GM19193 (cell line): Measurements from ENCODE around the gene INS.

Source experiments
- POLR2A ChIP-seq: IDR thresholded peaks from 4 replicates; pipeline ENCODE4 v1.6.1; 2011; ENCODE audit not compliant: insufficient read depth, insufficient read length; ENCODE audit errors: extremely low read depth

Gene INS

DNA sequence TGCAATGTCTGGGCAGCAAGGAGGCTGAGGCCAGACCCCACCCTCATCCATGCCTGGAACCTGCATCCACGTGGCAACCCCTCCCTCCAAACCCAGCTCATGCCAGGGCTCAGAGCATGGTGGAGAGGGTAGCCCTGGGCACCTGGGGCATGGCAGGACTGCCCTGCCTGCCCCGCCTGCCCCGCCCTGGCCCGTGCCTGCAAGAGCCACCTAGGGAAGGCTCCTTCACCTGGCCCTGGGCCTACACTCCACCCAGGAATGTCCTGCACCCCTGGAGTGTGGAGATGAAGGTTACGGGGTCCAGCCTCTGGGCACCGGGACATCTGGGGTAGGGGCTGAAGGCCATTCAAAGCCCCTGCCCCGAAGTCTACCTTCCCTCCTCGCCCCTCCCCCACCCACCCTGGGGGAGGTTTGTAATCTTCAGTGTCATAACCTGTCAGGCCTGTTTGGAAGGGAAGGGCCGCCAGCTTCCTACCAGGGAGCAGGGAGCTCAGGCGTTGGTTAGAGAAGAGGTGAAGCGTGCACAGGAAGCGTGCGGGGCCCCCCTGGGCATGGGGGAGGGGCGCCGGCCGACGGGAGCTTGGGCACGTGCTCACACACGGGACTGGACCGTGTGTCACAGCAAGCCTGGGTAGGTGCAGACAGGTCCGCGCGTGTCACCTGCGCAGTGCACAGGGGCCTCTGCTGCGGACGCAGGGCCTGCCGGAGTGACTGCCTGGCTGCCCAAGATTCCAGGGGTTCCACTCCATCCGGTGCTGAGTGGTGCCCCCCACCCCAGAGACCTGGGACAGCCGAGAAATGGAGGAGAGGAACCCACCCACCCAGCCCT lies 41.3 kb upstream of the INS start:
- TF ChIP-seq POLR2A = no peak

- no peak for TF ChIP-seq POLR2A
Observed at GRCh38 chr11:2201542-2201941, 40.5 kb upstream of the INS start.

- no peak for TF ChIP-seq POLR2A
Observed at GRCh38 chr11:2200957-2201519, 40.0 kb upstream of the INS start.

DNA sequence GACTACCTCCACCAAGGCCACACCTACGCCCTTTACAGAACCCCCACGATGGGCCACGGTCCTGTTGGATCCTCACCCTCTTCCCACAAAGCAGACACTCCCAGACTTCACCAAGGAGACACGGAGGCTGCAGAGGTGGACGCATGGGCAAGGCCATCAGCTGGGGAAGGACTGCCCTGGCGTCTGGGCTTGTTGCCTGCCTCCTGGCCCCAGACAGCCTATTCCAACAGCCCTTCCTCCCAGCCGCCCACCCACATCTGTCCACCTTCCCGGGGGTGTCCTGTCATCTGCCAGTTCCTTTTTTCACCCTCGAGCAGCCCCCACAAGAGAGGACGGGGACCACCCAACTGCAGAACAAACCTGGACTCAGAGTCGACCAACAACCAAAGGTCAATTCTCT lies 39.5 kb upstream of the INS start:
- no peak for TF ChIP-seq POLR2A

DNA sequence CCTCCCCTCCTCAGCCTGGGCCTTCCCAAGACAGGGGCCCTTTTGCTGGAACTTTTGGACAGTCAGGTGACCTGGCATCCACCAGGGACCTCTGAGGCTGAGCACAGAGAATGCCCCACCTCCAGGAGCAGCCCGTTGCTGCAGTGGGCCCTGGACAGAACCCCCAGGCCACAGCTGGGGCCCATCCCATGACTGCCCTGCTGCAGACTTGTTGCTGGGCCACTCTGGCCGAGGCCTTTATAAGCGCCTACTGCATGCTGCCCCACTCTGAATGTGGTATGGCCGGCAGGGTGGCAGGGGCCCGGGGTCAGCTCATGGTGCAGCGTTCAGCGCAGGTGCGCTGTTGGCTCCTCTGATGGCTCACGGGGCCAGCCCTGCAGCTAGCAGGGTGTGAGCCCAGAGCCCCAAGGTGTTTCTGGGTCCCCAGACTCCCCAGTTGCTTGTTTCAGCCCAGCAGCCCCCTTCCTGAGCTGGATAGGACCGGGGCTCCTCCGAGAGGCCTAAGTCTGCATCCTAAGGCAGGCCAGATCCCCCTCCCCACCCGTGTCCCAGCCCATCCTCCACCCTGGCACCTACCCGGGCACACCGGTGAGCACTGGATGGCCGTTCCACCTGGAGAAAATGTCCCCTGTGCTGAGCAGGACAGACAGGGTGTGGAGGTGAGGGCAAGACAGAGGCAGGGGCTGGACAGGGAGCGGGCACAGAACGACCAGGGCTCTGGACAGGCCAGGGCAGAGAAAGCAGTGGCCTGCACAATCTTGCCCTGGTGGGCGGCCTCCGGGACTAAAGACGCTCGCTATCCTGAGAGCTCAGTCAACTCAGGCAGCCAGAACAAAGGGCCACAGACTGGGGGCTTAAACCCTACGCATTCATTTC lies 38.7 kb upstream of the INS start:
- TF ChIP-seq POLR2A = no peak

GRCh38 chr11:2198621-2199365 lies 37.8 kb upstream of the INS start:
- TF ChIP-seq POLR2A = no peak

GRCh38 chr11:2197771-2198520 lies 36.9 kb upstream of the INS start:
- no peak for TF ChIP-seq POLR2A

DNA sequence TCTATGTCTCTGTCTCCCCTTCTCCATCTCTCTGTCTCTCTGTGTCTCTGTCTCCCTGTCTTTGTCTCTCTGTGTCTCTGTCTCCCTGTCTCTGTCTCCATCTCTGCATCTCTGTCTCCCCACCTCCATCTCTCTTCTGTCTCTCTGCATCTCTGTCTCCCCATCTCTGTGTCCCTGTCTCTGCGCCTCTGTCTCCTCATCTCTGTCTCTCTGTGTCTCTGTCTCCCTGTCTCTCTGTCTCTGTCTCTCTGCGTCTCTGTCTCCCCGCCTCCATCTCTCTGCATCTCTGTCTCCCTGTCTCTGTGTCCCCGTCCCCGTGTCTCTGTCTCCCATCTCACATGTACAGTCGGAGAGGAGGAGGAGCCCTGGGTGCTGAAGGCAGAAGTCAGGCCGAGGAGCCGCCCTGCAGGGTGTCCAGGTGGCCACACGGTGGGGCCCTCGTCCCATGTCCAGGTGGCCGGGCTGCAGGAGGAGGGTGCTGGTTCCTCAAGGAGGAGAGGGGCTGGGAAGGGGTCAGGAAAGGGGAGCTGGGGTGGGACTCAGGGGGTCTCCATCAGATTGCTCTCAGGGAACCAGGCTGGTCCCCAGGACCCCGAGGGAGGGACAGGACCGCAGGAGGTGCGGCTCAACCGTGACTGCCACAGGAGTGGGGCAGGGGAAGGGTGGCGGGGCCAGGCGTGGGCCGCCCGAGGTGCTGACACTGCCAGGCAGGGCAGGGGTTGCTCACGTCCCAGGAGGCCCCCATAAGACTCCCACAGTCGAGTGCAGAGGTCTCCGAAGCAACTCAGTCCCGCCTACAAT lies 36.2 kb upstream of the INS start:
- TF ChIP-seq POLR2A = no peak

GRCh38 chr11:2195756-2196088 lies 34.7 kb upstream of the INS start:
- TF ChIP-seq POLR2A = no peak

- TF ChIP-seq POLR2A = no peak
Observed at GRCh38 chr11:2194877-2195755, 34.1 kb upstream of the INS start.

DNA sequence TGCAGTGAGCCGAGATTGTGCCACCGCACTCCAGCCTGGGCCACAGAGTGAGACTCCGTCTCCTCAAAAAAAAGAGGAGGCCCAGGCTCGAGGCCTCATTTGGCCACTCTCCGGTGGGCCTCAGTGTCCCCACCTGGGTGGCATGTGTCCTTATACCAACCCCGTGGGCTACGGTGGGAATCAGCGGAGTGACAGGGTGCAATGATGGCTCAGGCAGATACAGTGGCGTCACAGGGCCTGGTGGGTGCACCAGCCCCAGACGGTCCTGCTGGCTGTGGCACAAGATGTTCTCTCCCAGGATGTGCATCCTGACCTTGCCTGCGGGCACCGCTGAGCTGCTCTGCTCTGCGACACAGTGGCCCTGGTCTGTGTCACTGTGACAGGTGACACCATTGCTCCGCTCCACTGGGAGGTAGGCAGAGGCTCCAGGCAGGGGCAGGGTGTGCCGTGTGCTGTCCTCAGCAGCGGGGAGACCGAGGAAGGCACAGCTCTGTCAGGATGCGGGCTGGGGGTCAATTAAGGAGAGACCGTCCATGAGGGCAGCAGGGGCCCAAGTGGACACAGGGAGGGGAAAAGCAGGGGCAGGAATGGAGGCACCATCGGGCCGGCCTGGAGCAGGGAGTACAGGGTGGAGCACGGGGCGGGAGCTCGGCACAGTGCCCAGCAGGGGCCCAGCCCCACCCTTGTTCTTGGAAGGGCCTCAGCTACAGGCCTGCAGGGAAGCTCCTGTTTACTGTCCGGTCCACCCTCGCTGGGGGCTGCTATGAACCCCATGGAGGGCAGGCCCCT lies 32.3 kb upstream of the INS start:
- no peak for TF ChIP-seq POLR2A

DNA sequence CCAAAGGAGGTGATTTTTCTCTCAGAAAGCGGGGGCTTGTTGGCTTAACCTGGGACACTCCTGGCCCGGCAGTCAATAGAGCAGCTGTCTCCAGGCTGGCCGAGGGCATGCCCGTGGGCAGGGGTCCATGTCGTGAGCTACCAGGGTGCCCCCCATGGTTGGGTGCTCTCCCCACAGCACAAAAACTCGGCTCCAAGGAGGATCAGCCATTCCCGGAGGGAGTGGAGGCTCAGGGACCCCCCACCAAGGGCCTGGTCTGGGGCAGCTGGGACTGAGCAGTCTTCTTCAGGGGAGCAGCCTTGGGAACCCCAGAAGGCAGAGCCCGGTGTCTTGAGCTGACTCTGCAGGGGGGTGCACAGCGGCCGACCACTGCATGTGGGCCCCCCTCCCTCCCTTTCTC lies 31.4 kb upstream of the INS start:
- TF ChIP-seq POLR2A = no peak
